CD4-positive, alpha-beta memory T cell (primary cell): ENCODE results near the gene ITGA8. TPM values are rescaled to one million over a fixed set of nuclear protein-coding genes. Genes with fewer than 3 reads are reported as not detected.
A peak's percentile ranks its signal among the peaks of the same experiment; 100 is the strongest.

Source experiments
- CTCF ChIA-PET: fragments of 350-600 bp; sonication (Branson Sonifier 250); formaldehyde crosslinking; loops from one replicate; lab custom pipeline; 2021; ENCODE audit warnings: inconsistent platforms; ENCODE audit not compliant: partially characterized antibody; lab: Charles Lee
- POLR2A ChIA-PET: fragments of 350-600 bp; sonication (Branson Sonifier 250); formaldehyde crosslinking; loops from one replicate; lab custom pipeline; 2021; ENCODE audit not compliant: partially characterized antibody; lab: Charles Lee
- DNase-seq, 5 donors: peaks; one replicate each; pipeline versions ENCODE4 v3.0.0 to v3.0.0-alpha.2; 2020 to 2022; ENCODE audit warnings: mixed read lengths in 1 of 5
- H3K27ac ChIP-seq: one replicate; pipeline ENCODE4 v1.7.0; 2013; ENCODE audit warnings: low read depth, low read length
- H3K27me3 ChIP-seq: 2 replicates; pipeline ENCODE4 v1.7.0; 2013; ENCODE audit warnings: mild to moderate bottlenecking, low read length, moderate library complexity; ENCODE audit not compliant: insufficient read depth
- H3K36me3 ChIP-seq: 2 replicates; pipeline ENCODE4 v1.7.0; 2013; ENCODE audit warnings: mild to moderate bottlenecking, low read length, moderate library complexity; ENCODE audit not compliant: insufficient read depth
- H3K4me1 ChIP-seq: 2 replicates; pipeline ENCODE4 v1.7.0; 2013; ENCODE audit warnings: mild to moderate bottlenecking, low read length, moderate library complexity; ENCODE audit not compliant: insufficient read depth
- H3K4me3 ChIP-seq, 2 donors: one replicate each; pipeline ENCODE4 v1.7.0; 2013; ENCODE audit warnings: low read length in 2 of 2, mild to moderate bottlenecking in 1 of 2
- H3K9me3 ChIP-seq, 2 donors: one replicate each; pipeline ENCODE4 v1.7.0; 2013; ENCODE audit warnings: low read length in 2 of 2, control low read depth in 1 of 2; ENCODE audit not compliant: control insufficient read depth in 1 of 2
- H3K27ac Mint-ChIP-seq, 7 donors: one replicate each; pipeline ENCODE4 v1.8.0; 2020 to 2021; ENCODE audit warnings: mixed read lengths in 7 of 7, mild to moderate bottlenecking in 6 of 7, inconsistent platforms in 3 of 7, moderate library complexity in 3 of 7
- H3K27me3 Mint-ChIP-seq, 2 donors: one replicate each; pipeline ENCODE4 v1.8.0; 2020 to 2021; ENCODE audit warnings: mixed read lengths in 2 of 2
- H3K36me3 Mint-ChIP-seq, 2 donors: one replicate each; pipeline ENCODE4 v1.8.0; 2020 to 2021; ENCODE audit warnings: mixed read lengths in 2 of 2, inconsistent platforms in 1 of 2, mild to moderate bottlenecking in 1 of 2
- H3K4me1 Mint-ChIP-seq, 4 donors: one replicate each; pipeline ENCODE4 v1.8.0; 2020 to 2021; ENCODE audit warnings: mixed read lengths in 4 of 4, mild to moderate bottlenecking in 1 of 4
- H3K4me3 Mint-ChIP-seq, 8 donors: one replicate each; pipeline ENCODE4 v1.8.0; 2020 to 2021; ENCODE audit warnings: mixed read lengths in 8 of 8, mild to moderate bottlenecking in 7 of 8, moderate library complexity in 6 of 8, inconsistent platforms in 3 of 8
- H3K9me3 Mint-ChIP-seq, 8 donors: one replicate each; pipeline ENCODE4 v1.8.0; 2020 to 2021; ENCODE audit warnings: mixed read lengths in 8 of 8, mild to moderate bottlenecking in 5 of 8, inconsistent platforms in 3 of 8, moderate library complexity in 1 of 8
- intact Hi-C: fragments of 100-400 bp; cut with micrococcal nuclease; formaldehyde crosslinking; loops from one replicate; pipeline ENCODE4 v1.15.1; 2023
- polyA plus RNA-seq, 2 donors: library from polyadenylated mRNA; unstranded; fragments of 300-500 nt; fragmentation: Illumina TruSeq; gene quantifications; one replicate each; pipeline ENCODE4 v1.2.3, GENCODE V29; 2021
- total RNA-seq, 2 experiments: library from RNA; stranded (reverse); gene quantifications; one replicate each; pipeline ENCODE4 v1.2.3, GENCODE V29; 2021

Gene ITGA8
- total and polyA plus RNA-seq, 4 experiments from 2014 or later, result not detected

- no peak overlapping the region for H3K4me3 Mint-ChIP-seq
- intact Hi-C loops, result no loop called here
- H3K9me3 ChIP-seq, result no peaks in the 10 kb centered on the region
- no peak overlapping the region for H3K27ac ChIP-seq
- no peak for DNase-seq
- H3K4me3 ChIP-seq, result no peak overlapping the region
- no peaks in the 10 kb centered on the region for H3K27me3 ChIP-seq
- H3K36me3 ChIP-seq, result no peaks in the 10 kb centered on the region
- H3K27ac Mint-ChIP-seq, result no peak overlapping the region
- H3K4me1 ChIP-seq, result no peaks in the 10 kb centered on the region
- H3K9me3 Mint-ChIP-seq, result peaks cover 0 to 7% (median 3%) of the 10 kb centered on the region in 8 donors
- H3K36me3 Mint-ChIP-seq, result no peaks in the 10 kb centered on the region
- no peaks in the 10 kb centered on the region for H3K4me1 Mint-ChIP-seq
- ChIA-PET POLR2A (no interaction called here), CTCF (no interaction called here)
- H3K27me3 Mint-ChIP-seq, result peaks cover 8 to 11% of the 10 kb centered on the region in 2 donors
Measured at GRCh38 chr10:15758618-15759017, 38.9 kb upstream of the ITGA8 start.

- Histone ChIP-seq H3K27ac (no peak overlapping the region), H3K4me3 (no peak overlapping the region), H3K36me3 (no peaks in the 10 kb centered on the region), H3K27me3 (no peaks in the 10 kb centered on the region), H3K9me3 (no peaks in the 10 kb centered on the region), H3K4me1 (no peaks in the 10 kb centered on the region)
- H3K9me3 Mint-ChIP-seq, result no peaks in the 10 kb centered on the region
- H3K27me3 Mint-ChIP-seq, result peaks cover 17 to 18% of the 10 kb centered on the region in 2 donors
- CTCF ChIA-PET, result no interaction called here
- no peaks in the 10 kb centered on the region for H3K36me3 Mint-ChIP-seq
- H3K4me3 Mint-ChIP-seq, result no peak overlapping the region
- H3K4me1 Mint-ChIP-seq, result no peaks in the 10 kb centered on the region
- intact Hi-C loops, result no loop called here
- H3K27ac Mint-ChIP-seq, result no peak overlapping the region
- POLR2A ChIA-PET, result no interaction called here
- DNase-seq, result no peak
Measured at GRCh38 chr10:15754937-15755336, 35.2 kb upstream of the ITGA8 start.

- Histone ChIP-seq H3K4me1 (no peaks in the 10 kb centered on the region), H3K27me3 (no peaks in the 10 kb centered on the region), H3K27ac (no peak overlapping the region), H3K9me3 (no peaks in the 10 kb centered on the region), H3K4me3 (no peak overlapping the region), H3K36me3 (no peaks in the 10 kb centered on the region)
- ChIA-PET POLR2A (no interaction called here), CTCF (no interaction called here)
- Mint-ChIP-seq H3K4me3 (no peak overlapping the region), H3K4me1 (no peaks in the 10 kb centered on the region), H3K9me3 (peaks cover 0 to 1% (median 0%) of the 10 kb centered on the region in 8 donors), H3K27ac (no peak overlapping the region), H3K36me3 (no peaks in the 10 kb centered on the region), H3K27me3 (peaks cover 11 to 12% of the 10 kb centered on the region in 2 donors)
- no peak for DNase-seq
- intact Hi-C loops, result no loop called here
Measured at GRCh38 chr10:15751046-15751445, 31.3 kb upstream of the ITGA8 start.

GRCh38 chr10:15748126-15748525, 28.4 kb upstream of the ITGA8 start:
- H3K9me3 Mint-ChIP-seq, result peaks cover 0 to 1% (median 0%) of the 10 kb centered on the region in 8 donors
- intact Hi-C loops, result no loop called here
- POLR2A ChIA-PET, result no interaction called here

GRCh38 chr10:15747632-15748031, 27.9 kb upstream of the ITGA8 start:
- intact Hi-C loops, result no loop called here
- no peak overlapping the region for H3K4me3 ChIP-seq
- H3K4me1 ChIP-seq, result no peaks in the 10 kb centered on the region
- POLR2A ChIA-PET, result no interaction called here
- no peak overlapping the region for H3K4me3 Mint-ChIP-seq
- no peak overlapping the region for H3K27ac ChIP-seq
- H3K9me3 ChIP-seq, result no peaks in the 10 kb centered on the region
- H3K36me3 ChIP-seq, result no peaks in the 10 kb centered on the region
- CTCF ChIA-PET, result no interaction called here
- no peak overlapping the region for H3K27ac Mint-ChIP-seq
- H3K27me3 ChIP-seq, result no peaks in the 10 kb centered on the region
- H3K9me3 Mint-ChIP-seq, result peaks cover 0 to 1% (median 0%) of the 10 kb centered on the region in 8 donors
- peaks cover 3 to 11% of the 10 kb centered on the region in 2 donors for H3K27me3 Mint-ChIP-seq
- H3K4me1 Mint-ChIP-seq, result no peaks in the 10 kb centered on the region
- H3K36me3 Mint-ChIP-seq, result no peaks in the 10 kb centered on the region
- DNase-seq, result no peak

More at GRCh38 chr10:15748126-15748525, 28.4 kb upstream of the ITGA8 start:
- H3K27me3 ChIP-seq, result no peaks in the 10 kb centered on the region
- no peaks in the 10 kb centered on the region for H3K36me3 ChIP-seq
- no peak overlapping the region for H3K4me3 ChIP-seq
- CTCF ChIA-PET, result no interaction called here
- H3K27ac ChIP-seq, result no peak overlapping the region
- H3K4me1 Mint-ChIP-seq, result no peaks in the 10 kb centered on the region
- no peaks in the 10 kb centered on the region for H3K4me1 ChIP-seq
- no peak overlapping the region for H3K4me3 Mint-ChIP-seq
- no peak overlapping the region for H3K27ac Mint-ChIP-seq
- H3K36me3 Mint-ChIP-seq, result no peaks in the 10 kb centered on the region
- no peak for DNase-seq
- H3K27me3 Mint-ChIP-seq, result peaks cover 7 to 16% of the 10 kb centered on the region in 2 donors
- no peaks in the 10 kb centered on the region for H3K9me3 ChIP-seq

- H3K27me3 Mint-ChIP-seq, result peaks cover 6 to 11% of the 10 kb centered on the region in 2 donors
- Histone ChIP-seq H3K4me3 (no peak overlapping the region), H3K36me3 (no peaks in the 10 kb centered on the region), H3K4me1 (no peaks in the 10 kb centered on the region), H3K27me3 (peaks cover 3% of the 10 kb centered on the region), H3K27ac (no peak overlapping the region), H3K9me3 (no peaks in the 10 kb centered on the region)
- ChIA-PET CTCF (interaction anchor here (1.4 kb wide), 1 partner anchor 317 kb away, joined by 5 read pairs; no protein-coding TSS in a partner anchor), POLR2A (no interaction called here)
- H3K4me1 Mint-ChIP-seq, result no peaks in the 10 kb centered on the region
- peaks cover 0 to 1% (median 0%) of the 10 kb centered on the region in 8 donors for H3K9me3 Mint-ChIP-seq
- H3K36me3 Mint-ChIP-seq, result no peaks in the 10 kb centered on the region
- intact Hi-C loops, result no loop called here
- no peak overlapping the region for H3K27ac Mint-ChIP-seq
- DNase-seq, result no peak
- H3K4me3 Mint-ChIP-seq, result no peak overlapping the region
Measured at GRCh38 chr10:15745751-15746150, 26.0 kb upstream of the ITGA8 start.

GRCh38 chr10:15744217-15744865, 24.6 kb upstream of the ITGA8 start:
- POLR2A ChIA-PET, result no interaction called here
- no peaks in the 10 kb centered on the region for H3K36me3 Mint-ChIP-seq
- peaks cover 3% of the 10 kb centered on the region for H3K27me3 ChIP-seq

More at GRCh38 chr10:15744217-15744865, 24.6 kb upstream of the ITGA8 start:
- Histone ChIP-seq H3K9me3 (no peaks in the 10 kb centered on the region), H3K4me1 (no peaks in the 10 kb centered on the region), H3K36me3 (no peaks in the 10 kb centered on the region), H3K27ac (no peak overlapping the region), H3K4me3 (no peak overlapping the region)
- Mint-ChIP-seq H3K27me3 (peaks cover 3 to 11% of the 10 kb centered on the region in 2 donors), H3K4me3 (no peak overlapping the region), H3K4me1 (no peaks in the 10 kb centered on the region), H3K9me3 (peaks cover 0 to 1% (median 0%) of the 10 kb centered on the region in 8 donors), H3K27ac (no peak overlapping the region)
- DNase-seq, result peak in 3 of 5 donors; percentile 4 to 6 (median 5)
- intact Hi-C loops, result loop anchor here (1.0 kb wide), 1 partner anchor 310 kb away; no protein-coding TSS in a partner anchor
- CTCF ChIA-PET, result interaction anchor here (2.0 kb wide), 1 partner anchor 9 kb away, joined by 4 read pairs; no protein-coding TSS in a partner anchor
